T-helper 2 cell (primary cell): ENCODE data around the gene ZSCAN18.
"Not testable (repeated sequence)": the region's sequence is repeated elsewhere in the genome, so short reads cannot be mapped to it uniquely, and the experiment has no call there.

ENCODE experiments used
- DNase-seq, 5 experiments: peaks; one replicate each; pipeline versions ENCODE4 v3.0.0 to v3.0.0-alpha.2; 2012 to 2022
- total RNA-seq, 2 donors: gene quantifications; one replicate each; lab custom pipeline; 2026; lab: John Stamatoyannopoulos, UW

Gene ZSCAN18
- total RNA-seq, result 27.1 to 32.1 reads per million in 2 donors

DNA sequence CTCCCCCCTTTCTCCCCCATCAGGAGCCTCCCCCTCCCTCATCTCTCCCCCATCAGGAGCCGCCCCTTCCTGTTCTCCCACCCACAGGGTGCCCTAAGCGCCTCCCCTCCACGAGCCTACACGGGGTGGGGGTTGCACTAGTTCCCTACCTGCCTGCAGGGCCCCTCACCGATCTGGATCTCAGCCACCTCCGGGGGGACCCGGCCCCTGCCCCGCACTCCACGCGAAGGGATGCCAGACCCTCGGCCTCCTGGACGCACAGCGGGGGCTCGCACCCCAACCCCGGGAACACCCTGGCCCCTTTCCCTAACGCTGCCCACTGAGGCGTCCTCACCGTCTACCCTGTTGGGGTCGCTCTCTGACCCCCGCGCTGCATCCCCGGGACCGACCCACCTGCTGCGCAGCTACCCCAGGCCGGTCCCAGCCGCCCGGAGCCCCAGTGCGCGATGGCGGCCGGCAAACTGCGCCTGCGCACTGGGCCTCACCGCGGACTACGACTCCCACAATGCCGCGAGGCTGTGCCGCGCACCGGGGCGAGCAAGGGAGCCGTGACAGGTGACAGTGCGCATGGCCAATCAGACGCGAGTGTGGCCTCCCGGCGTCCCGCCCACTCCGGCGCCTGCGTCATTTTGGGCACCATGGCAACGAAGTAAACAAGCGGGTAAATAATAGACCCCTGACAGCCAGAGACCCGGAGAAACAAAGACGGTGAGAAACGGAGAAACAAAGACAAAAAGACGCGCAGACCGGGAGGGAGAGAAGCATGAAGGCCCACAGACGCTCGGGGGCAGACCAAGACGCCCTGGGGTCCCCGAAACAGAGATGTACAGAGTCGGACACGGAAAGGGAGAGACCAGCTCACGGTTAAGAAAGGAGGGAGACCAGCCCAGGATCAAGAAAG lies at the start of gene ZSCAN18:
TSS of gene ZSCAN18 (minus strand) at position 451 of the 901 bp plus-strand sequence. CDS start 7,964 bp downstream, outside the sequence.
- DNase-seq, result peak; percentile 79 to 99 (median 88)

GRCh38 chr19:58147475-58147874 lies 49.4 kb upstream of the ZSCAN18 start:
- DNase-seq, result not testable (repeated sequence)

DNA sequence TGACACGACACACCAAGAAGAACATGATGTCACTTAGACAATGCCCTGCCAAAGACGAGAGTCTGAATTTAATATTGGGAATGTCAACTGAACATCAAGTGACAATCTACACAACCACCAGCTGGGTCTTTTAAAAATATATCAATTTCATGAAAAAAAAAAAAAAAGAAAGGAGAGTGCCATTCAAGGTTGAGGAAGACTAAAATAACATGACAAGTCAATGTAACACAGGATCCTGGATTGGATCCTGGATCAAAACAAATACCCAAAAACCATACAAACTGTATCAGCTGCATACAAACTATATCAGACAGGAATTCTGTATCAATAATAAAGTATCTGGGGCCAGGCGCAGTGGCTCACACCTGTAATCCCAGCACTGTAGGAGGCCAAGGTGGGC lies 47.8 kb upstream of the ZSCAN18 start:
- DNase-seq, result no peak

DNA sequence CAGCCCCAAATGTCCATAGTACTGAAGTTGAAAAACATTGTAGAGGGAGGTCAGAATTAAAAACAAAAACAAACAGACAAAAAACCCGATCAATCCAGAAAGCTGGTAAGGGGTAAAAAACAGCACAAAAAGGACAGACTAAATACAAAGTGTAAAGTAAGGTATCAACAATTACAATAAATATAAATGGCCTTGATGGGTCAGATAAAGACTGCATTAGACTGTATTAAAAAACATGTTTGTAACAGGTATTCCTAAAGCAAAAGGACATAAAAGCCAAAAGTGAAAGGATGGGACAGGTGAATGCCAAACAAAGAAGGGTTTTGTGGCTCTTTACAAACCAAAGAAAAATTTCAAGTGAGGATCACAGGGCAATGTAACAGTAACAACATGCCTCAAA lies 36.2 kb upstream of the ZSCAN18 start:
- no peak for DNase-seq

DNA sequence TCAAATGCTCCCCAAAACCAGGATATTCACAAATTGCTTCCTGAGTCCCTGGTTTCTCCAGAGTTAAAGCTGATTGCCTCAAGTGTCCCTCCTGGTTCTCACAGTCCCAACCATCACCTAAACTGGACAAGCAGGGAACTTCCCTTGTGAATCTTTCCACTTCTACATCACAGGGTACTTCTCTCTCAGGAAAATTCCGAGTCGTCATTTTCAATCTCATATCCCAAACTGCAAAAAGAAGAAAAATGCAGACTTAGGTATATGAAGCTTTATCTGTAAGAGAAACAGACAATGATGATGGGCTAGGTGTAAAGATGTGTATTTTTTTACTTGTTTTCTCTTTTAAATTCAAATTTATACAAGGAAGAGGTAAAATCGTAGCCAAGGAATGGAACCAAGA lies 31.3 kb upstream of the ZSCAN18 start:
- DNase-seq, result no peak

GRCh38 chr19:58128041-58128685 lies 30.1 kb upstream of the ZSCAN18 start:
- no peak for DNase-seq

DNA sequence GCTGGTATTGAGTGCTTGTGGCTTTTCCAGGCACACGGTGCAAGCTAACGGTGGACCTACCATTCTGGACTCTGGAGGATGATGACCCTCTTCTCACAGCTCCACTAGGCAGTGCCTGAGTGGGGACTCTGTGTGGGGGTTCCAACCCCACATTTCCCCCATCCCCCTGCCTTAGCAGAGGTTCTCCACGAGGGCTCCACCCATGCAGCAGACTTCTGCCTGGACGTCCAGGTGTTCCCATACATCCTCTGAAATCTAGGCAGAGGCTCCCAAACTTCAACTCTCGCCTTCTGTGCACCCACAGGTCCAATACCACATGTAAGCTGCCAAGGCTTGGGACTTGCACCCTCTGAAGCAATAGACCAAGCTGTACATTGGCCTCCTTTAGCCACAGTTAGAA lies 25.3 kb upstream of the ZSCAN18 start:
- no peak for DNase-seq

- DNase-seq, result no peak
Observed at GRCh38 chr19:58118979-58119733, 21.1 kb upstream of the ZSCAN18 start.

- no peak for DNase-seq
Observed at GRCh38 chr19:58117841-58118575, 20.0 kb upstream of the ZSCAN18 start.

DNA sequence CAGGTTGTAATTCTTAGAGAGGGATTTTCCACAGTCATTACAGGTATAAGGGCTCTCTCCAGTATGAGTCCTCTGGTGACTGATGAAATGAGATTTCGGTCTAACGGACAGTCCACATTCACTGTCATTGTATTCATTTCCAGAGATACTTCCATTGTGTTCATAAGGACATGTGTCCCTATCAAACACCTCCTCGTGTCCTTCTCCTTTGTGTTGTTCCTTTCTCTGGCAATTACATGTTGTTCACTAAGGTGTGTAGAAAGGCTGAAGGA lies 10.5 kb upstream of the ZSCAN18 start:
- DNase-seq, result no peak

DNA sequence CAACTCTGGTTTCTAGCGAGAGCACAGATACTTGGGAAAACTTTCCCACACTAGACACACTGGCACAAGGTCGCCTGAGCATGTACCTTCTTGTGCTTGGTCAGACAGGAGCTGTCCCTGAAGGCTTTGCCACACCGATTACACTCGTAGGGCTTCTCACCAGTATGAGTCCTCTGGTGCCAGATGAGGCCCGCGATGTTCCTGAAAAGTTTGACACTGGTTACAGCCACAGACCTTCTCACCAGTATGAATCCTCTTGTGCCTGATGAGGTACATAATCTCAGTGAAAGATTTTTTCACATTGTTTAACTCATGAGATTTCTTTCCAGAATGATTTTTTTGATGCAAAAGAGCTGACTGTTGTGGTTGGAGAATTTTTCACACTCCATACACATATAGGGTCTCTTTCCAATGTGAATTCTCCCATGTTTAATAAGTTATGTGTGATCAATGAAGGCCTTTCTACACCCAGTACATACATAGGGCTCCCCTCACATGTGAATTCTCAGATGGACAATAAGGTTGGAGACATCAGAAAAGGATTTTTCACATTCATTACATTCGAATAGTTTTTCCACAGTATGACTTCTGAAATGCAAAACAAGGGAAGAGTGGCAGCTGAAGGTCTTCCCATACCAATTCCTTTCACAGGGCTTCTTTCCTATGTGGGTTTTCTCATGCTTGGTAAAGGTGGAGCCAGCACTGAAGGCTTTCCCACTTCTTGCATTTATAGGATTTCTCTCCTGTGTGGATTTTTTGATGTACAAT lies 9.9 kb upstream of the ZSCAN18 start:
- no peak for DNase-seq

- DNase-seq, result no peak
Observed at GRCh38 chr19:58098682-58098998, 609 bp upstream of the ZSCAN18 start.

DNA sequence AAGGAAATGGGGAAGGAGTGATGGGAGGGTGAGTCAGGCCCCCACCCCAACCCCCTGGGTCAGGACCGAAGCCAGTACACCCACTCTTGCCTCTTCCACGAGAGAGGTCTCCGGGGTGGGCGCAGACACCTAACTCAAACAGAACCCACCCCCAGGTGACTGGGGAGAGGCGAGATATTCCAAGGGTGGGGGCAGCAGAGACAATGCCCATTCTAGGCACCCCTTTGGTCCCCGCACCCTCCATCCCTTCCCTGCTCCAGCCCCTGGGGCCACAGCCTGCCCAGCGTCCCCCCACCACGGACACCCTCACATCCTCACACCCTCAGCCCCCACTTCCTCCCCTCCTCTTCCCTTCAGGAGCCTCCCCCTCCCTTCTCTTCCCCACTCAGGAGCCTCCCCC lies 682 bp downstream of the ZSCAN18 start:
- DNase-seq, result no peak

GRCh38 chr19:58096884-58097283 lies 1.1 kb downstream of the ZSCAN18 start:
- no peak for DNase-seq

DNA sequence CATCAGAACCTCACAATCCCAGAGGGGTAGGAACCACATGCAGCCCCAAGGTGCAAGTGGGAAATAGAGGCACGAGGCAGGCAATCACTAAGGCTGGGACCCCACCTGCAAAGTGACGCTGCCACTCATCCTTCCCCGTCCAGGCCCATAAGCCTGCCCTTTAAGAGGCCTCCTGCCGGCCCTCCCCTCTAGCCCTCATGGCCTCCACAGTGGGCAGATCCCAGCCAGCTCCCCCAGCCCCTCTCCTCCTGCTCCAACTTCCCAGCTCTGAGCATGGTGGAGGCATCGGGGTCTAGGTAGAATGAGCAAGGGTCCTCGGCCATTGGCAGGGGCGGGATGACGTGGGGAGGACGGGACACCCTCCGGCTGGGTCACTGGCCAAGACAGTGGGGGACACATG lies 2.7 kb downstream of the ZSCAN18 start:
- no peak for DNase-seq

- no peak for DNase-seq
Observed at GRCh38 chr19:58093071-58093470, 5.0 kb downstream of the ZSCAN18 start.

GRCh38 chr19:58091251-58091995 lies 6.6 kb downstream of the ZSCAN18 start:
- DNase-seq, result no peak

- DNase-seq, result no peak
Observed at GRCh38 chr19:58089846-58090245, 8.2 kb downstream of the ZSCAN18 start.

DNA sequence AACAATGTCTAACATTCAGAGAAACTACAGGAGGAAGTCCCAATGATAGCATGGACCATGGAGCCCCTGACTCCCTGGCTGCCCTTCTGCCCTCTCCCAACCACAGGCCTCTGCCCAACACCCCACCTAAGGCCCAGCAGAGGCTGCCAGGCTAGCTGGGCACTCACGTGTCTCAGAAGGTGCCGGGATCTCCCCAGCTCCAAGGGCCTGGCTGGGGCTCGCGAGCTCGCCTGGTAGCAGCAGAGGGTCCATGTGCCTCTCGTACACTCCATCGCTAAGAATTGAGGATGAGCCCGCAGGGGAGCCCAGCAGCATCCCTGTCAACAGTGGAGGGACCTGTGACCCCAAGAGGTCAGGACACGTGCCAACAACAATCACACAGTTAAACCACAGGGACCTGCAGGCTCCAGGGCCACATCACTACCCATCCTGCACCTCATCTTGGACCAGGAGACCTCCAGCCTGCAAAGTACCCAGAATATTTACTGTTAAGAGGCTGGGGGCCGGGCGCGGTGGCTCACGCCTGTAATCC lies 9.4 kb downstream of the ZSCAN18 start:
- no peak for DNase-seq

- DNase-seq, result no peak
Observed at GRCh38 chr19:58086825-58087710, 11.0 kb downstream of the ZSCAN18 start.
